HG02759 (cell line): ENCODE results near the gene TMEM179B.

Source experiments
- ATAC-seq: cut with Tn5 transposase; IDR thresholded peaks from one replicate; pipeline ENCODE4 v1.9.1; 2021; ENCODE audit warnings: mild to moderate bottlenecking, moderate library complexity; ENCODE audit not compliant: unreplicated experiment

TMEM179B gene

DNA sequence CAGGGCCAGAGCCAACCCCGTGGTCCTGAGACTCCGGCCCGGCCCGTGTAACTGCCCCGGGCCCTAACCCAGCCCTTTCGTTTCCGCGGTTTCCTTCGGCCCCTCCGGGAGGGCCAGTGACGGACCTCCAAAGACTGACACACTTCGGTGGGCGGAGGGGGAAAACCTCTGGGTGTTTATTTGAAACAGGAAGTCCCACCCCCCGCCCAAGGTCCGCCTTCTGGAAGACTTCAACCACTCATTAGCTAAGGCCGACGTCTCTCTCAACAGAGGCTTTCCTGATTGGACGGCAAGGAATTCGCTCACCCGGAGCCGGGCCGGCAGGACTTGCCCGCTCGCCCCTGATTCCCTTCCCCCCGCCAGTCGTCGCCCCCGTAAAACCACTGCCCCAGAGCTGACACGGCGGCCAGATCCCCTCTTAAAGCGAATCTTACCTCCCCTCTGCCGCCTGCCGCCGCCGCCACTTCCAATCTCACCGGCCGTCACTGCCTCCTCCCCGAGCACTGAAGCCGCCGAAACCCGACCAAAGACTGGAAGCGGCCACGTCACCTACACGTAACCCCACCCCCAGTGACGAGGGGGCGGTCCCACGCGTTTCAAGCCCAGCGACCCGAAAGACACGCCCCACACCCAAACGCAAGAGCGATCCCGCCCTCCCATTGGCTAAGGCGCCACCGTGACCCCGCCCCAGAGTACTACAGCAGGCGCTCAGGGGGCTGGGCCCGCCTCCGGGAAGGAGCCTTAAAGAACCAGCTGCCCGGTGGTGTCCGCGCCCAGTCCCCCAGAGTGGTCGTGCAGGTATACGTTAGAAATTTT lies 44.5 kb downstream of the TMEM179B start, which contains the start of gene STX5:
Gene STX5 (minus strand): TSS at position 532 of the 816 bp plus-strand sequence. CDS start 808 bp downstream, outside the sequence.
- peak; percentile 87 for ATAC-seq

DNA sequence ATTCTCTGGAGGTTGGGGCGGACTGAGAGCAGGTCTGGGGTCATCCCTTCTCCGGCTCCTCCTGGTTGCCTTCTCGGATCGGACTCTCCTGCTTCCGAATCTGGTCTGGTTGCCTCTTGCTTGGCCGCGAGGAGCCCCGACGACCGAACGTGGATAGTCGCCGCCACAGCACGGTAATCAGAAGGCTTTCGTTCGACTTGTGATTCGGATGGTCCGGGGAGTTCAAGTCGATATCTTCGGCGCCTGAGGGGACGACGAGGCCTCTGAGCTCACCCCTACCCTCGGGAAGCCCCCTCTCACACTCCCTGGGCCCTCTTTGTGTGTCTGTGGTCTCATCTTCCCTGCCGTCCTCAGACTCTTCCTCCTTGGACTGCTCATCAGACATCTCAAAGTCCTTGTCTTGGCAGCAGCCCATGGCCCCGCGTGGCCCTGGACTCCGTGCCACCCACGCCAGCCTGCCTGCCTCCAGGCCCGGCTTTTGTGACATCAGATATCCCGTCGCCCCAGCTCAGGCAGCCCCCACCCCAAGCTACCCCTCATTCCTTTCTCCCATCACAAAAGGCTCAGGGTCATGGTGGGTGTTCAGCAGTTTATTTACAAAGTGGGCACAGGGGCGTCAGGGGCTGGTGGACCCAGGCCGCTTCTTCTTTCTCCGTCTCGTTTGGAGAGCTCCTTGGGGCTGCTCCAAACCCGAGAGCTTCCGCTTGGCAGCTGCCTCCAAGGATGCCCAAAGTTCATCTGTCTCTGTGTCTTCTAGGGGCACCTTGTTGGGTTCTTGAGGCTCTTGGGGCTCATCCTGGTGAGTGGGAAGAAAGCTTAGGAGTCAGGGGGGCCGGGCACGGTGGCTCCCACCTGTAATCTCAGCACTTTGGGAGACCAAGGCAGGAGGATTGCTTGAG lies 45.4 kb downstream of the TMEM179B start, which contains the start of gene TEX54:
Gene TEX54 (minus strand): TSS at position 506 of the 899 bp plus-strand sequence.
- peak; percentile 5 for ATAC-seq

DNA sequence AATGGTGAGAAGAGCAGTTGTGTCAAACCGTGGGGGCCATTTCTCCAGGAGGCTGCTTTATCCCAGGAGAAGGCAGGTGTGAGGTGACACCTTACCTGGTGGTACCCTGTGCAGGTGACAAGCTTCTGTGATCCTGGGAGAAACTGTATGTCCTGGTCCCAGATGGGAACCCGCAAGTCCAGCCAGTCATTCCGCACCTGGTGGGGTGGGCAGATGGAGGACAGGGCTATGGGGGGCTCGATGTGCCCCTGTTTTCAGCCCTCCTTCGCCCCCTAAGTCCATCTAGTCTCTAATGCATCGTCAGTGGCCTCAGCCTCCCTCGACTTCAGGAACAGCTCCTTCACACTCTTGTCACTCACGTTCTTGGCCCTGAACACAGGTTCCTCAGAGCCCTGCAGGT lies 48.1 kb downstream of the TMEM179B start:
- ATAC-seq, result no peak

DNA sequence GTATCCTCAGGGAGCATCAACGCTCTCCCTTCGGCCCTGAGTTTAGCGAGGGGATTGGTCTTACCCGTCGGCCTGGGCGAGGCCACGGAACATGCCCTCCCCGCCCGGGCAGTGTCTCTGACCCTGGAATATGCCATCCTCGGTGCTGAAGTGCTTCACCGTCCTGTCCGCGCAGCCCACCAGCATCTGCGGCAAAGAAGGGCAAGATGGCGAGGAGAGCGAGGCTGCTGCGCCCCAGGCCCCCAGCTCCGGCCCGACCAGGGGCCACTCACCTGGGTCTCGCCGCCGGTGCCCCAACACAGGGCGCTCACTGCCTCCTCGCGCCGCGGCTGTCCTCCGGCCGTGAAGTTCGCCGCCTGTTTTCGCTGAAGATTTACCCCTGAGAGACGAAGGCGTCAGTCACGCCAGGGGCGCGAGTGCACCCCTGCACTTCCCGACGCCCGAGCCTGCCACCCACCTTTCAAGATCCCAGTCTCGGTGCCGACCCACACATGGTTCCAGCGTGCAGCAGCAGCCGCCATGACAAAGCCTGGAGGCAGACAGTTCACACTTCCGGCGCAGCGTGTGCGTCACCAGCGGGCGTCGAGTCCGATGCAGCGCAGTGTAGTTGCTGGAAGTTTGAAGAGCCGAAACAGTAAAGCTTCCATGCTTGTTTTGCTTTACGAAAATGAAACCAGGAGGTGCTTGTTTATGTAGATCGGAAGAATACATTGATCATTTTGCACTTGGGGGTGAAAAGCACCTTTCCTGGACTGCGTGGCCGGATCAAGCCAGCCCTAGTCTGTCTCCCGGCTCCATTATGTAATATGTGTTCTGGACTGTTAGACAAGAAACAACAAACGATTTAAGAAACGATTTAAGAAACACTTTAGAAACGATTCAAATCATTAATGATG lies 52.1 kb downstream of the TMEM179B start, which contains the start of gene WDR74:
Gene WDR74 (minus strand): TSS at position 541 of the 896 bp plus-strand sequence. CDS start 20 bp downstream, at position 521.
- ATAC-seq, result peak; percentile 54
